Esophagus muscularis mucosa (tissue), 3 donors: ENCODE results near the gene MRPL24.

Source experiments
- POLR2A ChIP-seq: fragments of 450-650 bp; IDR thresholded peaks from one replicate; pipeline ENCODE4 v1.6.1; 2017; ENCODE audit warnings: antibody characterized with exemption, moderate library complexity, mild to moderate bottlenecking, low read depth
- TF ChIP-seq, protein P1 (sequence below), 3 experiments: fragments of 200-600 bp in 2 of 3; fragments of 450-650 bp in 1 of 3; sonication (generic) in 2 of 3; IDR thresholded peaks; one replicate each; pipeline ENCODE4 v1.5.1; 2017 to 2019; ENCODE audit warnings: antibody characterized with exemption in 3 of 3, mild to moderate bottlenecking in 2 of 3, moderate library complexity in 1 of 3

DNA sequence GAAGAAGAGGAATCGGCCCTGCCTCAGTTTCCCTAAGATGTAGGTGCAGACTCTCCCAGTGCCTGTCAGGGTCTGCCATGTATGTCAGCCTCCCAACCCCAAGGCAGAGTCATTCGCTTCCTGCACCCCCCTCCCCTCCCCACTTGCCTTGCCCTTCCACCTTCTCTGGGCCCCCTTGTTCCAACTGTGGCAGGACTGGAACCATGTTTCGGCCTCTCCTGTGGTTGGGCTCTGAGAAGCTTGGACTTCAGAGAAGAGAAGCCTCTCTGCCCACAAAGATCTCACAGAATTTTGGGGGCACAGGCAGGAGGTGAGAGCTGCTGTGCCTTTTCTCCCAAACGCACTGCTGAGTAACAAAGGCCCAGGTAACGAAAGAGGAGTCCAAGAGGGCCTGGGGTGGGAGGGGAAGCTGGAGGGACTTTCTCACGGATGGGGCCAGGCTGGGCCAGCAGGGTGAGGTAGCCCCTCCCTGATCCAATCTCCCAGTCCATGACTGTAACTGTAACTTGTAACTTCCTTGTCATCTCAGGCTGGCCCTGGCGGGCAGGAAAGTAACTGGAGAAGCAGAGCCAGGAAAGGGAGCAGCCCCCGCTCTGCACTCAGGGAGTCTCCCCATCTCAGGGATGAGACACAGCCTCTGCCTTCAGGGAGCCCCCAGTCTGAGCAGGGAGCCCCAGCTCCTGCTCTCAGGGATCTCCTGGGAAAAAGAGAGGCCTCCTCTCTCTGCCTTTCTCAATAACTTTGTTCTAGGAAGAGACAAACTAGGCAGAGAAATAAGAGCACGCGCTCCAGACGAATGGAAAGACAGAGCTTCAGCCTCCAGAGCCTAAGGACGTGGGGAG is 46.8 kb downstream of the MRPL24 start:
- no peak for TF ChIP-seq POLR2A
- TF ChIP-seq, protein P1, sequence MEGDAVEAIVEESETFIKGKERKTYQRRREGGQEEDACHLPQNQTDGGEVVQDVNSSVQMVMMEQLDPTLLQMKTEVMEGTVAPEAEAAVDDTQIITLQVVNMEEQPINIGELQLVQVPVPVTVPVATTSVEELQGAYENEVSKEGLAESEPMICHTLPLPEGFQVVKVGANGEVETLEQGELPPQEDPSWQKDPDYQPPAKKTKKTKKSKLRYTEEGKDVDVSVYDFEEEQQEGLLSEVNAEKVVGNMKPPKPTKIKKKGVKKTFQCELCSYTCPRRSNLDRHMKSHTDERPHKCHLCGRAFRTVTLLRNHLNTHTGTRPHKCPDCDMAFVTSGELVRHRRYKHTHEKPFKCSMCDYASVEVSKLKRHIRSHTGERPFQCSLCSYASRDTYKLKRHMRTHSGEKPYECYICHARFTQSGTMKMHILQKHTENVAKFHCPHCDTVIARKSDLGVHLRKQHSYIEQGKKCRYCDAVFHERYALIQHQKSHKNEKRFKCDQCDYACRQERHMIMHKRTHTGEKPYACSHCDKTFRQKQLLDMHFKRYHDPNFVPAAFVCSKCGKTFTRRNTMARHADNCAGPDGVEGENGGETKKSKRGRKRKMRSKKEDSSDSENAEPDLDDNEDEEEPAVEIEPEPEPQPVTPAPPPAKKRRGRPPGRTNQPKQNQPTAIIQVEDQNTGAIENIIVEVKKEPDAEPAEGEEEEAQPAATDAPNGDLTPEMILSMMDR (IDR thresholded peaks at IDR 0.05): no peak
